Osteoblast (primary cell): ENCODE results near the gene IGSF3. TPM values are rescaled to one million over a fixed set of nuclear protein-coding genes. Genes with fewer than 3 reads are reported as not detected.

Source experiments
- DNase-seq: peaks from one replicate; pipeline ENCODE4 v3.0.0; 2011; ENCODE audit warnings: low spot score, mixed read lengths; ENCODE audit not compliant: insufficient read length; ENCODE audit errors: missing footprints
- H2AFZ ChIP-seq: 2 replicates; pipeline ENCODE4 v1.6.0; 2011; ENCODE audit warnings: mild to moderate bottlenecking, low read length
- H3K27ac ChIP-seq: 2 replicates; pipeline ENCODE4 v1.5.1; 2011; ENCODE audit warnings: mild to moderate bottlenecking, low read depth, low read length, moderate library complexity
- H3K27me3 ChIP-seq: 2 replicates; pipeline ENCODE4 v1.6.0; 2012; ENCODE audit warnings: mild to moderate bottlenecking, control low read depth, inconsistent platforms, low read length, moderate library complexity; ENCODE audit not compliant: insufficient read depth
- H3K36me3 ChIP-seq: 2 replicates; pipeline ENCODE4 v1.5.1; 2011; ENCODE audit warnings: mild to moderate bottlenecking, low read length, control low read depth, moderate library complexity; ENCODE audit not compliant: insufficient read depth
- H3K4me1 ChIP-seq: 2 replicates; pipeline ENCODE4 v1.5.1; 2011; ENCODE audit warnings: mild to moderate bottlenecking, low read length, control low read depth, moderate library complexity; ENCODE audit not compliant: insufficient read depth
- H3K4me2 ChIP-seq: 2 replicates; pipeline ENCODE4 v1.6.0; 2011; ENCODE audit warnings: mild to moderate bottlenecking, low read length; ENCODE audit not compliant: insufficient read depth
- H3K4me3 ChIP-seq: fragments of 200-600 bp; sonication (generic); 3 replicates; pipeline ENCODE4 v1.5.1; 2012; ENCODE audit warnings: mild to moderate bottlenecking, low read length, inconsistent platforms; ENCODE audit not compliant: insufficient read depth
- H3K79me2 ChIP-seq: 2 replicates; pipeline ENCODE4 v1.6.0; 2012; ENCODE audit warnings: mild to moderate bottlenecking, low read length, control low read depth, inconsistent platforms; ENCODE audit not compliant: insufficient read depth
- H3K9me3 ChIP-seq: 2 replicates; pipeline ENCODE4 v1.5.1; 2011; ENCODE audit warnings: low read depth, low read length, control low read depth
- H4K20me1 ChIP-seq: 2 replicates; pipeline ENCODE4 v1.6.0; 2012; ENCODE audit warnings: mild to moderate bottlenecking, low read length, control low read depth; ENCODE audit not compliant: insufficient read depth
- CTCF ChIP-seq: IDR thresholded peaks from 2 replicates; pipeline ENCODE4 v1.5.1; 2011; ENCODE audit warnings: mild to moderate bottlenecking, low read depth, low read length, moderate library complexity; ENCODE audit errors: extremely low read depth
- total RNA-seq: library from RNA; depleted of rRNA; stranded (reverse); fragments of >200 nt; gene quantifications from 2 replicates; pipeline ENCODE4 v1.2.3, GENCODE V29; 2012

The IGSF3 gene
- total RNA-seq, 1 donor, result under 0.01 TPM

DNA sequence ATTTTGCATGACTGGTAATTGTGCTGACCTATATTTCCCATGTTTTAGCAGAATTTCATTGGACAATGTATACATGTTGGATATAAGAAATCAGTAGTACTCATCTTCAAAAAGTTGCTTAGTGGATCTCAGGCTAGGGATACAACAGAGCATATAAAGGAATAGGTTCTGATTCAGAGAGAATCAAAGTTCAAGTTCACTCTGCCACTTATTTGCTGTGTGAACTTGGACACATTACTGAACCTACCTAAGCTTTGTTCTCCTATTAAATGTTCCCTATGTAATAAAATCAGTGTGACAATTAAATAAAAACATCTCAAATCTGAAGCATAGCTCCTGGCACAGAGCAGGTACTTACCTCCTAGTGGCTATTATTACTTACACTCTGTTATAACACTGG lies 106.0 kb downstream of the IGSF3 start:
- no peak for TF ChIP-seq CTCF
- Histone ChIP-seq H3K4me1 (peaks cover 11% of the 10 kb centered on the region), H3K79me2 (peaks cover 34% of the 10 kb centered on the region), H3K36me3 (no peaks in the 10 kb centered on the region), H4K20me1 (no peaks in the 10 kb centered on the region), H2AFZ (no peak overlapping the region), H3K9me3 (no peaks in the 10 kb centered on the region), H3K4me3 (no peak overlapping the region), H3K27me3 (no peaks in the 10 kb centered on the region), H3K27ac (no peak overlapping the region), H3K4me2 (no peak overlapping the region)
- DNase-seq, result no peak

DNA sequence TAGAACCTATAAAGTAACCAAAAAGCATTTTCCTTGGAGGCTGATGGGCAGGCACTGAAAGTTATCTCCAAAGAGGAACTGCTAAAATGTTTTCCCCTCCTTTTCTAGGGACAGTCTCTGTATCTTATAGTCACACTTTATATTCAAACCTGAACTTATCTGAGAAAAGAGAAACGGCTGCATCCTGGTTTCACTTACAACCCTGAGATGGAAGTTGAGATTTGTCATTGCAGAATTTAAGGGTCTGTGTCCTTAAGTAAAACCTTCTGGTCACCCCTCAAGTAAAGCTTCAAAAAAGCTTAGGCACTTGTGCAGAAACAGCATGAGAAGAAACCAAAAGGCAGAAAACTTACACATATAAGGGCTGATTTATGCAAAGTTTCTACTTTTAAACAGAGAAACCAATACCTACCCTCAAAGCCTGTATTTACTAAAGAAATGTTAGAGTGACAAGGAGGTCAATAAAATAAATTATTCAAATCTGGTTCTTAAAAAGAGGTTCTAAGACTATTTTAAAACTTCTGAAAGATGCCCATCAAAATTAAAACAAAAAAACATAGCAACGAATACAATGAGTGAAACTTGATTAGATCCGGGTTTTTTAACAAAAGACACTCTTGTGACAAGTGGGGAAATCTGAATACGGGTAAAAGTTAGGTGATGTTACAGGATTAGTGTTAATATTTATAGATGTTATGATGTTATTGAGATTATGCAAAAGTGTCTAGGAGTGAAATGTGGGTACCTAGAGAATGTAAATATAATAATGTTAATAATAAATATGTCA lies 106.6 kb downstream of the IGSF3 start:
- Histone ChIP-seq H2AFZ (no peak overlapping the region), H3K79me2 (peaks cover 34% of the 10 kb centered on the region), H4K20me1 (no peaks in the 10 kb centered on the region), H3K27me3 (no peaks in the 10 kb centered on the region), H3K4me3 (no peak overlapping the region), H3K4me1 (peaks cover 13% of the 10 kb centered on the region), H3K27ac (no peak overlapping the region), H3K36me3 (no peaks in the 10 kb centered on the region), H3K9me3 (no peaks in the 10 kb centered on the region), H3K4me2 (no peak overlapping the region)
- no peak for DNase-seq
- TF ChIP-seq CTCF, result no peak

DNA sequence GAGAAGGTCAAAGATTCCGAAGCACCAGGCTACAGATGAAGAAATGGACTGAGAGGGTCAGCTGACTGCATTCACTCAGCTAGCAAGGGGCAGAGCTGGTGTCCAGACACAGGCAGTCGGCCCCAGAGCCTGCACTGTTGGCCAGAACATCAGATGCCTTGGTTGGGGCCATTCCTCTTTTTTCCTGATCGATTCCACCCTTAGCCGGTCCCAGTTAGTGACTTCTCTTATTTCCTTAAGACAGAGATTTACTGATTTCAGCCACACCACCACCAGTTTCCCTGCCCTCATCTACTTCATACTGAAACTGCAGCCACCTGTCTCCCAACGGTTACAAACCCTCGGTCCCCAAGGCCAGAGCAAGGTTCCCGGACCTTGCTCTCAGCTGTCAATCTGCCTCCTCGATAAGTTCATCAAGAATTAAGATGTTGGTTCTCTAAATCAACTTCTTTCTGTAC lies 108.2 kb downstream of the IGSF3 start:
- H4K20me1 ChIP-seq, result no peaks in the 10 kb centered on the region
- no peaks in the 10 kb centered on the region for H3K36me3 ChIP-seq
- H3K79me2 ChIP-seq, result peaks cover 30% of the 10 kb centered on the region
- H3K9me3 ChIP-seq, result no peaks in the 10 kb centered on the region
- no peak overlapping the region for H3K4me3 ChIP-seq
- peaks cover 11% of the 10 kb centered on the region for H3K4me1 ChIP-seq
- no peak overlapping the region for H3K4me2 ChIP-seq
- H3K27me3 ChIP-seq, result no peaks in the 10 kb centered on the region
- TF ChIP-seq CTCF, result no peak
- H2AFZ ChIP-seq, result no peak overlapping the region
- H3K27ac ChIP-seq, result no peak overlapping the region
- no peak for DNase-seq

- H3K79me2 ChIP-seq, result peaks cover 31% of the 10 kb centered on the region
- H4K20me1 ChIP-seq, result no peaks in the 10 kb centered on the region
- H3K9me3 ChIP-seq, result no peaks in the 10 kb centered on the region
- TF ChIP-seq CTCF, result no peak
- no peak for DNase-seq
- no peak overlapping the region for H2AFZ ChIP-seq
- H3K4me3 ChIP-seq, result no peak overlapping the region
- H3K27me3 ChIP-seq, result no peaks in the 10 kb centered on the region
- H3K27ac ChIP-seq, result no peak overlapping the region
- H3K36me3 ChIP-seq, result no peaks in the 10 kb centered on the region
- no peak overlapping the region for H3K4me2 ChIP-seq
- H3K4me1 ChIP-seq, result peaks cover 11% of the 10 kb centered on the region
Measured at GRCh38 chr1:116558571-116558970, 109.0 kb downstream of the IGSF3 start.
